IMR-90 (cell line): ENCODE measurements around the gene DNAJB9. TPM values are rescaled to one million over a fixed set of nuclear protein-coding genes. Genes with fewer than 3 reads are reported as not detected.

Source experiments
- ATAC-seq: fragments of 200-7000 bp; cut with Tn5 transposase; 2 replicates; pipeline ENCODE4 v1.9.1; 2020; ENCODE audit warnings: low read depth, mild to moderate bottlenecking, moderate library complexity
- BruUV-seq: library from RNA; stranded (reverse); fragments of 400-500 nt; replicated peaks from 2 replicates; lab custom pipeline; 2021; lab: Mats Ljungman, UMichigan
- CTCF ChIA-PET: fragments of 300-600 bp; formaldehyde crosslinking; extraction: SDS; loops from one replicate; lab custom pipeline; 2021; ENCODE audit warnings: antibody characterized with exemption; lab: Yijun Ruan, JAX
- POLR2A ChIA-PET: fragments of 300-600 bp; sonication (Branson Sonifier 250); formaldehyde crosslinking; loops from one replicate; lab custom pipeline; 2022; ENCODE audit warnings: antibody characterized with exemption; ENCODE audit not compliant: unreplicated experiment; lab: Charles Lee
- DNase-seq: peaks from one replicate; pipeline ENCODE4 v3.0.0; 2013
- H2AFZ ChIP-seq: replicated peaks from 2 replicates; pipeline ENCODE3; 2013; ENCODE audit warnings: low read length, mild to moderate bottlenecking; ENCODE audit not compliant: poor library complexity
- H2AK5ac ChIP-seq: 2 replicates; pipeline ENCODE4 v1.6.1; 2013; ENCODE audit warnings: low read depth, low read length, inconsistent platforms
- H2AK9ac ChIP-seq: replicated peaks from 2 replicates; pipeline ENCODE3; 2013; ENCODE audit warnings: mild to moderate bottlenecking, low read depth, low read length, moderate library complexity; ENCODE audit not compliant: poor library complexity
- H2BK120ac ChIP-seq: 2 replicates; pipeline ENCODE4 v1.6.1; 2013; ENCODE audit warnings: low read depth, low read length, inconsistent platforms
- H2BK15ac ChIP-seq: 3 replicates; pipeline ENCODE4 v1.6.1; 2013; ENCODE audit warnings: low read depth, low read length, inconsistent platforms
- H2BK20ac ChIP-seq: 2 replicates; pipeline ENCODE4 v1.6.1; 2013; ENCODE audit warnings: low read depth, mild to moderate bottlenecking, inconsistent platforms, low read length, moderate library complexity
- H2BK5ac ChIP-seq: 2 replicates; pipeline ENCODE4 v1.6.1; 2013; ENCODE audit warnings: mild to moderate bottlenecking, low read depth, low read length, inconsistent platforms; ENCODE audit not compliant: poor library complexity, severe bottlenecking
- H3K14ac ChIP-seq: replicated peaks from 2 replicates; pipeline ENCODE4 v1.6.1; 2013; ENCODE audit warnings: low read depth, low read length, inconsistent platforms
- H3K18ac ChIP-seq: 2 replicates; pipeline ENCODE4 v1.6.1; 2013; ENCODE audit warnings: low read depth, low read length, control low read depth
- H3K23ac ChIP-seq: 2 replicates; pipeline ENCODE4 v1.6.1; 2013; ENCODE audit warnings: low read depth, low read length, inconsistent platforms
- H3K27ac ChIP-seq: 2 replicates; pipeline ENCODE4 v1.5.1; 2013; ENCODE audit warnings: mild to moderate bottlenecking, control low read depth, low read length; ENCODE audit not compliant: insufficient read depth
- H3K27me3 ChIP-seq: 2 replicates; pipeline ENCODE4 v1.6.1; 2013; ENCODE audit warnings: low read length; ENCODE audit not compliant: control insufficient read depth, insufficient read depth
- H3K36me3 ChIP-seq: 2 replicates; pipeline ENCODE4 v1.6.1; 2013; ENCODE audit warnings: low read length, mixed read lengths; ENCODE audit not compliant: control insufficient read depth, insufficient read depth
- H3K4ac ChIP-seq: 2 replicates; pipeline ENCODE4 v1.6.1; 2013; ENCODE audit warnings: low read depth, low read length, inconsistent platforms
- H3K4me1 ChIP-seq: 2 replicates; pipeline ENCODE4 v1.6.1; 2013; ENCODE audit warnings: low read length, mixed read lengths; ENCODE audit not compliant: control insufficient read depth, insufficient read depth
- H3K4me2 ChIP-seq: 2 replicates; pipeline ENCODE4 v1.6.1; 2013; ENCODE audit warnings: low read depth, mild to moderate bottlenecking, control low read depth, low read length, moderate library complexity
- H3K4me3 ChIP-seq: 2 replicates; pipeline ENCODE4 v1.5.1; 2013; ENCODE audit warnings: low read depth, mild to moderate bottlenecking, control low read depth, low read length, moderate library complexity; ENCODE audit not compliant: insufficient read depth
- H3K56ac ChIP-seq: 2 replicates; pipeline ENCODE4 v1.6.1; 2013; ENCODE audit warnings: low read length, inconsistent platforms; ENCODE audit not compliant: insufficient read depth; ENCODE audit errors: extremely low read depth
- H3K79me1 ChIP-seq, 2 experiments: 2 replicates each; pipeline ENCODE4 v1.6.1; 2013; ENCODE audit warnings: low read length in 2 of 2, inconsistent platforms in 1 of 2, low read depth in 1 of 2
- H3K9ac ChIP-seq: 2 replicates; pipeline ENCODE4 v1.6.1; 2013; ENCODE audit warnings: low read depth, low read length, control low read depth
- H3K9me1 ChIP-seq: 2 replicates; pipeline ENCODE4 v1.6.1; 2013; ENCODE audit warnings: low read length, inconsistent platforms; ENCODE audit not compliant: insufficient read depth
- H3K9me3 ChIP-seq: 2 replicates; pipeline ENCODE4 v1.6.1; 2013; ENCODE audit warnings: low read length; ENCODE audit not compliant: control insufficient read depth, insufficient read depth
- H4K20me1 ChIP-seq: 2 replicates; pipeline ENCODE4 v1.6.1; 2013; ENCODE audit warnings: low read length, inconsistent platforms; ENCODE audit not compliant: insufficient read depth
- H4K5ac ChIP-seq: 2 replicates; pipeline ENCODE4 v1.6.1; 2013; ENCODE audit warnings: mild to moderate bottlenecking, low read depth, low read length, control low read depth
- H4K8ac ChIP-seq, 2 experiments: 2 replicates each; pipeline ENCODE4 v1.6.1; 2013; ENCODE audit warnings: low read depth in 2 of 2, low read length in 2 of 2, control low read depth in 1 of 2, inconsistent platforms in 1 of 2
- H4K91ac ChIP-seq: 2 replicates; pipeline ENCODE4 v1.6.1; 2013; ENCODE audit warnings: low read depth, low read length, inconsistent platforms; ENCODE audit not compliant: insufficient read depth
- CHD1 ChIP-seq: IDR thresholded peaks from 2 replicates; pipeline ENCODE4 v1.6.1; 2012; ENCODE audit warnings: low read depth, low read length, improper control_type of control experiment
- NFE2L2 ChIP-seq: fragments of 150-350 bp; IDR thresholded peaks from 2 replicates; pipeline ENCODE4 v1.6.1; 2016; ENCODE audit warnings: low read depth, mild to moderate bottlenecking, low read length
- POLR2A ChIP-seq: IDR thresholded peaks from 2 replicates; pipeline ENCODE4 v1.6.1; 2012; ENCODE audit warnings: mild to moderate bottlenecking, low read depth, low read length
- RCOR1 ChIP-seq: IDR thresholded peaks from 2 replicates; pipeline ENCODE4 v1.6.1; 2012; ENCODE audit warnings: mild to moderate bottlenecking, low read length, improper control_type of control experiment; ENCODE audit not compliant: insufficient replicate concordance
- SMC3 ChIP-seq: fragments of 150-350 bp; IDR thresholded peaks from 2 replicates; pipeline ENCODE4 v1.6.1; 2016; ENCODE audit warnings: low read depth, mild to moderate bottlenecking, antibody characterized with exemption, low read length, moderate library complexity
- WGBS, 2 experiments: methylation state at CpG; one replicate each; pipeline versions ENCODE4 v1.1.5 to v1.1.7; 2013; ENCODE audit warnings: missing lambda C conversion rate in 2 of 2; ENCODE audit not compliant: insufficient read length in 1 of 2; ENCODE audit errors: extremely low coverage in 2 of 2; 5-methylcytosine and 5-hydroxymethylcytosine counted together
- dilution Hi-C: fragments of 300-500 bp; cut with HindIII; formaldehyde crosslinking; loops from one replicate; pipeline ENCODE4 v1.14.3; 2018; ENCODE audit warnings: low sequenced_read_pairs; ENCODE audit not compliant: unreplicated experiment
- in situ Hi-C: fragments of 300-500 bp; cut with MboI; formaldehyde crosslinking; loops from 3 replicates; pipeline ENCODE4 v1.14.3; 2019; ENCODE audit warnings: low sequenced_read_pairs, inconsistent platforms, mixed read lengths
- intact Hi-C: fragments of 100-400 bp; cut with micrococcal nuclease; formaldehyde crosslinking; loops from 2 replicates; pipeline ENCODE4 v1.10.0; 2022
- polyA plus RNA-seq, 3 experiments: library from polyadenylated mRNA; depleted of rRNA; stranded (reverse); fragments of >200 nt; gene quantifications; 2 replicates each; pipeline ENCODE4 v1.2.3, GENCODE V29; 2012; ENCODE audit warnings: low replicate concordance in 1 of 3
- total RNA-seq: library from RNA; depleted of rRNA; stranded (reverse); fragments of >200 nt; gene quantifications from 2 replicates; pipeline ENCODE4 v1.2.3, GENCODE V29; 2012
- TF ChIP-seq, protein P1 (sequence below): conservative IDR thresholded peaks from 2 replicates; pipeline ENCODE4 v1.5.1; 2012; ENCODE audit warnings: mild to moderate bottlenecking, low read depth, low read length, improper control_type of control experiment

The DNAJB9 gene
- total and polyA plus RNA-seq, 2 of the 4 experiments (the other 2 are of a cell fraction) = 3.8 to 44.6 TPM

DNA sequence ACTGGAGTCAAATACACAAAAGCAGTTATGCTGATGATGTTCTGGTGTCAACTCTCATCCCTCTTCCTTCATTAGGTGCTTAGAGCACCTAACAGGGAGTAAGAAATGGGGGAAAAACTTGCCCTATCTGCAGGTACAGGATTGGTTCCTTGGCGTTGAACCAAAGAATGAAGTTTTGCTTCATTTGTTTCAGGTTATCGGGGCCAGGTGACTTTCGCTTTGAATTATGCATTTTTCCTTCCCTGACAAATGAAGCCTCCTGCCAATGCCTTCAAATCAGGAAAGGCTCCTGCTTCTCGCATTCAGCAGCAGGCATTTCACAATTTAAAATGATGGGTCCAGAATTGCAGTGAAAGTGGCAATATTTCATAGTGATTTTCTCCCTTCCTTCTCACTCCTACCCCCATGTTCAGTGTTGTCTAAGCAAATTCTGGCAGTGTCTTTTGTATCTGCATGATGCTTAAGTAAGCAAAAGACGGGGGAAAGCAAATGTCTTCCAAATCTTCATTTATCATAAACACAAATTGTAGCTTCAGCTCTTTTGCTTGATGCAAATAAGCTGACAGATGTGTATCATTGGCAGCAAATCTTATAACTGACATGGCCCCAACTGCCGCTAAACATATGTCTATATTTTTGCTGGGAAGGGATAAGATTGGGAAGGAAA lies 29.4 kb downstream of the DNAJB9 start:
- H3K4ac ChIP-seq = no peak overlapping the region
- H3K79me1 ChIP-seq = no peaks in the 10 kb centered on the region
- no peak overlapping the region for H3K23ac ChIP-seq
- H2BK20ac ChIP-seq = no peak overlapping the region
- no peak overlapping the region for H4K5ac ChIP-seq
- no peak overlapping the region for H2AK5ac ChIP-seq
- H4K8ac ChIP-seq = no peak overlapping the region
- H3K4me3 ChIP-seq = no peak overlapping the region
- dilution Hi-C loops (no loop called here), intact Hi-C loops (no loop called here), in situ Hi-C loops (no loop called here)
- no peaks in the 10 kb centered on the region for H3K9me1 ChIP-seq
- H3K27me3 ChIP-seq = peaks cover 2% of the 10 kb centered on the region
- H3K36me3 ChIP-seq = no peaks in the 10 kb centered on the region
- H2BK15ac ChIP-seq = no peak overlapping the region
- ATAC-seq = no peak
- no peaks in the 10 kb centered on the region for H3K4me1 ChIP-seq
- no peak for DNase-seq
- no peak overlapping the region for H3K18ac ChIP-seq
- H3K4me2 ChIP-seq = no peak overlapping the region
- no peak overlapping the region for H2AFZ ChIP-seq
- no peak overlapping the region for H3K14ac ChIP-seq
- no peaks in the 10 kb centered on the region for H3K9me3 ChIP-seq
- no TSS peak for BruUV-seq
- CTCF ChIA-PET = no interaction called here
- no peak overlapping the region for H2BK120ac ChIP-seq
- no peak overlapping the region for H2AK9ac ChIP-seq
- H3K9ac ChIP-seq = no peak overlapping the region
- WGBS, 2 experiments = no CpG with 5 or more reads among the region's 6 CpGs
- POLR2A ChIA-PET = no interaction called here
- no peak overlapping the region for H3K56ac ChIP-seq
- no peak overlapping the region for H3K27ac ChIP-seq
- TF ChIP-seq, protein P1, sequence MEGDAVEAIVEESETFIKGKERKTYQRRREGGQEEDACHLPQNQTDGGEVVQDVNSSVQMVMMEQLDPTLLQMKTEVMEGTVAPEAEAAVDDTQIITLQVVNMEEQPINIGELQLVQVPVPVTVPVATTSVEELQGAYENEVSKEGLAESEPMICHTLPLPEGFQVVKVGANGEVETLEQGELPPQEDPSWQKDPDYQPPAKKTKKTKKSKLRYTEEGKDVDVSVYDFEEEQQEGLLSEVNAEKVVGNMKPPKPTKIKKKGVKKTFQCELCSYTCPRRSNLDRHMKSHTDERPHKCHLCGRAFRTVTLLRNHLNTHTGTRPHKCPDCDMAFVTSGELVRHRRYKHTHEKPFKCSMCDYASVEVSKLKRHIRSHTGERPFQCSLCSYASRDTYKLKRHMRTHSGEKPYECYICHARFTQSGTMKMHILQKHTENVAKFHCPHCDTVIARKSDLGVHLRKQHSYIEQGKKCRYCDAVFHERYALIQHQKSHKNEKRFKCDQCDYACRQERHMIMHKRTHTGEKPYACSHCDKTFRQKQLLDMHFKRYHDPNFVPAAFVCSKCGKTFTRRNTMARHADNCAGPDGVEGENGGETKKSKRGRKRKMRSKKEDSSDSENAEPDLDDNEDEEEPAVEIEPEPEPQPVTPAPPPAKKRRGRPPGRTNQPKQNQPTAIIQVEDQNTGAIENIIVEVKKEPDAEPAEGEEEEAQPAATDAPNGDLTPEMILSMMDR = no peak
- TF ChIP-seq CHD1 = no peak
- TF ChIP-seq RCOR1 = no peak
- no peak for TF ChIP-seq POLR2A
- TF ChIP-seq SMC3 = no peak
- TF ChIP-seq NFE2L2 = no peak
- H2BK5ac ChIP-seq = no peak overlapping the region
- H4K91ac ChIP-seq = no peak overlapping the region
- H4K20me1 ChIP-seq = no peaks in the 10 kb centered on the region
